ENCODE data around the gene ANGPTL8.

The ANGPTL8 gene, protein sequence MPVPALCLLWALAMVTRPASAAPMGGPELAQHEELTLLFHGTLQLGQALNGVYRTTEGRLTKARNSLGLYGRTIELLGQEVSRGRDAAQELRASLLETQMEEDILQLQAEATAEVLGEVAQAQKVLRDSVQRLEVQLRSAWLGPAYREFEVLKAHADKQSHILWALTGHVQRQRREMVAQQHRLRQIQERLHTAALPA

DNA sequence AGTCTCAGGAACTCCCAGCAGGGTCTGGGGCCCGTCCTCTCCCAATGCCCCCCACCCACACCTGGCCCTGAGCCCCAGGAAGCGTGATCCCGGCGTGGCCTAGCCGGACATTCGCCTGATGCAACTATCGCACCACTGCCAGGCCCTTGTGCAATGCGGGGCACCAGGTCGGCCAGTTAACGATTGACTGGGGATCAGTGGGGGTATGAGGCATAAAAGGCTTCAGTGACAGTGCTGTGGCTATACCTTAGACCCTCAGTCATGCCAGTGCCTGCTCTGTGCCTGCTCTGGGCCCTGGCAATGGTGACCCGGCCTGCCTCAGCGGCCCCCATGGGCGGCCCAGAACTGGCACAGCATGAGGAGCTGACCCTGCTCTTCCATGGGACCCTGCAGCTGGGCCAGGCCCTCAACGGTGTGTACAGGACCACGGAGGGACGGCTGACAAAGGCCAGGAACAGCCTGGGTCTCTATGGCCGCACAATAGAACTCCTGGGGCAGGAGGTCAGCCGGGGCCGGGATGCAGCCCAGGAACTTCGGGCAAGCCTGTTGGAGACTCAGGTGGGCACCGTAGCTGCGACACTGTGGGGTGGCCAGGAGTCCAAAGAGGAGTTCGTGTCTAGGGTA, at the start of gene ANGPTL8:
TSS of gene ANGPTL8 (plus strand) at position 243 of the 624 bp plus-strand sequence. CDS start at position 262, 19 bp downstream.
- no peak for DNase-seq

DNA sequence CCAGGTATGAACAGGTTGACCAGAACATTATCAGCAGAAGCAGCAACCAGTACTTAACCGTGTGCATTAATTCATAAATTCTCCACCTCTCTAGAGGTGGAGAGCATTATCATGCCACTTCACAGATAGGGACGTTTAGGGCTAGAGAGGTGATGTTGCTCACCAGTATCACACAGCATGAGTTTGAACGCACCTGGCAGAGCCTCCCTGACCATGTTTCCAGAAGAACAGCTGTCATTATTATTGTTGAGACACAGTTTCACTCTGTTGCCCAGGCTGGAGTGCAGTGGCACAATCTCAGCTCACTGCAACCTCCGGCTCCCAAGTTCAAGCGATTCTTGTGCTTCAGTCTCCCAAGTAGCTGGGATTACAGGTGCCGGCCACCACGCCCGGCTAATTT, 48.9 kb upstream of the ANGPTL8 start:
- no peak for DNase-seq

DNA sequence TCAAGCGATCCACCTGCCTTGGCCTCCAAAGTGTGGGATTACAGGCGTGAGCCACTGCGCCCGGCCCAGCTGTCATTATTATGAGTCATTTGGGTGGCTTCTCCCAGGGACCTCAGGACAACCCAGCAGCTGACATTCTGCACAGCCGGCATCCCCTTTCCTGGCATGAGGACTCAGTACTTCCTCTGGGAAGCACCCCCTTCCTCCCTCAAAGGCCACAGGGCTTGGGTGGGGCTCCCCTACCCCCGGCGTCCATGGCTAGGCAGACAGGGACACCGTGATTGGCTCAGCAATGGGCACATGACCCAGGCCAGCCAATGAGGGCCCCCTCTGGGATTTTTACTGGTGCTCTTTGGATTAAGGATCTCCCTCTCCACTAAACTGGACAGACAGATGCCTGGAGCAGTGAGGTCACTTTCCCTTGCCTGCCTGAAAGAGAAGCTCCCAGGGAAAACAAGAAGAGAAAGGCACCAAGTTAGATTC, 48.1 kb upstream of the ANGPTL8 start:
- DNase-seq, result peak; percentile 39

DNA sequence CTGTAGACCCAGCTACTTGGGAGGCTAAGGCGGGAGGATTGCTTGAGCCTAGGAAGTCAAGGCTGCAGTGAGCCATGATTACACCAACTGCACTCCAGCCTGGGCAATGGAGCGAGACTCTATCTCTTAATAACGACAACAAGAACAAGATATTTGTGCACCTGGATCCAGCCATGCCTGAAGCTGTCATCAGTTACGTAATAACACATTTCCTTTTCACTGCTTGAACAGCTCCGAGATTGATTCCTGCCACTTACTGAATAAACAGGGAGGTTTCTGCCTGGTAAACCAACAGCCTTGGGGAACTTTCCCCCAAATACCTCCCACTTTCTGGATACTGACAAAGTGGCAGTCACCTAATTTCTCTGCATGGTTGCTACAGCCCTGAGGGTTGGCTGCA, 47.5 kb upstream of the ANGPTL8 start:
- no peak for DNase-seq

DNA sequence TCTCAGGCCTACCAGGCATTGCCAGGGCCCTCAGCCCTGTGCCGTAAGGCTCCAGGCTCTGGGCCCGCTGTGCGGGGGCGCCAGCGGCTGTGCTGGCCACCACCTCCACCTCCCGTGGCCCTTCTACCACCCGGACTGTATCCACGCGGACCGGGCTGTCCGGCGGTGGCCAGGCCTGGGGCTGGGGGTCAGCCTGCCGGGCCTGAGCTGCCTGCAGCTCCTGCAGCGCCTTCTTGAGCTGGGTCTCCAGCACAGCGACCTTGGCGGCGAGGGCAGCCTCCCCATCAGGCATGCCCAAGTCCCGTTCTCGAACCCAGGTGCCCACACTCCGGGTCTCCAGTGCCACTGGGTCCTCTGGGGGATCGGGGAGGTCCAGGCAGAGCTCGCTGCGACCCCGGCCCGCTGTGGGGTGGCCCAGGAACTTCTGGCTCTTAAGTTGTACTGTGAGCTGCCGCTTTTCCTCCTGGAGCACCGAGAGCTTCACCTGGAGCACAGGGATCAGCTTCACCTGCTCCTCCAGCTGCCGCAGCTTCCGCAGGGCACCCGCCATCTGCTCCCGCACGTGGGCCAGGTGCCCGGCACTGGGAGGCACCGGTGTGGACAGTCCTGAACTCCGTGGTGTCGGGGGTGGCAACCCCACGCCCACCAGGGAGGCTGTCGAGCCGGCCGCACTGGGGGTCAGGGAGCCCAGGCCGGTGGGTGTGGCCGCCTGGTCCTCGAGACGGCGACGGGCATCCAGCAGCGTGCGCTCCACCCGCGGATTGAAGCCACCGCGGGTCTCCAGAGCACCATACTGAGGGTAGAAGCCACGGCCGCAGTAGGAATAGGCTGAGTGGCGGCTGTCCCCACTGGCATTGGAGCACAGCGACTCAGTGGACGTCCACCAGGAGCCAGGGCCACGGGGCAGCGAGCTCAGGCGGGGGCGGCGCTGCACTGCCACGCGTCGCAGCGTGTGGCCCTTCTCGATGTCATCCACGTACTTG, 46.2 kb upstream of the ANGPTL8 start:
- no peak for DNase-seq

DNA sequence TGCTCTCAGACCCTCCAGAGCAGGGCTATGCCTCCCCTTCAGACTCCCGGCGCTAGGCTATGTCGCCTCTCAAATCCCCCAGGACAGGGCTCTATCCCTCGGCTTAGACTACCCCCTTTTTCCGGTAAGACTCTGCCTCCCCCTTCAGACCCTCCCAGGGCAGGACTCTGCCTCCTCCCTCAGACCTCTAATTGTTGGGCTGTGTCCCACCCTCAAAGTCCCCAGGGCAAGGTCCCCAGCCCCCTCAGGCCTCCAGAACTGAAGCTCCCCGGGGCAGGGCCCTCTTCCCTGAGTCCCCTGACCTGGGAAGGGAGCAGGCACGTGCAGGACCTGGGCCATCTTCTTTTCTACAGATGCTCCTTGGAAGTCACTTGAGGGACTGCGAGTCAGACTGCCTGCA, 45.2 kb upstream of the ANGPTL8 start:
- DNase-seq, result no peak

DNA sequence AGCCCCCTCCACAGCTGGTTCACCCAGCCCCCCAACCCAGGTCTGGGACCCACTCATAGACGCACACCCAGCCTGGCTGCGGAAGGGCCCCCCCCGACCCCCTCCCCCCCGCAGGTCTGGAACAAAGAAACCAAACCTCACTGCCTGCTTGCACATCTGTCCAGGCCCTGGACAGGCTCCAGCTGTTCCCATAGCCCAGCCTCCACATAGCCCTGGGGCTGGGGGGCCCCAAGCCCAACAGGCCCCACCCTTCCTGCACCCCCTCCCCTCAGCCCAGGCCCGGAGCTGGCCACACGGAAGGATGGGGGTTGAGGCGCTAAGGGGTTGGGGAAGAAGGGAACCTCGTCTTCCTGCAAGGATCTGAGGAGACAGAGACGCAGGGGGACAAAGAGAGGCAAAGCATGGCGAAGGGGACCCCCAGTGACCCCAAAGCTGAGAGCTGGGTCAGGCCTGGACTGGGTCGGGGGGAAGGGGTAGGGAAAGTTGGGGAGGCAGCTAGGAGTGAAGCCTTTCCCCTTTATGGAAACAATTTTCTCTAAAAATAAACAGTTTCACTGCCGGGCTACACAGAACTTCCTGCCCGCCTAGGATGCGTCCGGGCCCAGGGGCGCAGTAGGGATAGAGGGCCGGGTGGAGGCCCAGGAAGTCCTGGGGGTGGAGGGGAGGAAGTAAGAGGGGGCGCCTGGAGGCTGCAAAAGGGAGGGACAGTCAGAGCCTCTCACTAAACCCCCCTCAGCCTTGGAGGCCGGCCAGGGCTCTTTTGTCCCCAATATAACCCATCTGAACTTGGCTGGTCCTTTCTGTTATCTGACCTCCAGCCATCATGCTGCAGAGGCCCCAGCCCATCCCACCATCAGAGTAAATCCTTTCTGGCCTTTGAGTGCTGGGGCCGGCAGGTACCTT, 44.5 kb upstream of the ANGPTL8 start:
- DNase-seq, result no peak

DNA sequence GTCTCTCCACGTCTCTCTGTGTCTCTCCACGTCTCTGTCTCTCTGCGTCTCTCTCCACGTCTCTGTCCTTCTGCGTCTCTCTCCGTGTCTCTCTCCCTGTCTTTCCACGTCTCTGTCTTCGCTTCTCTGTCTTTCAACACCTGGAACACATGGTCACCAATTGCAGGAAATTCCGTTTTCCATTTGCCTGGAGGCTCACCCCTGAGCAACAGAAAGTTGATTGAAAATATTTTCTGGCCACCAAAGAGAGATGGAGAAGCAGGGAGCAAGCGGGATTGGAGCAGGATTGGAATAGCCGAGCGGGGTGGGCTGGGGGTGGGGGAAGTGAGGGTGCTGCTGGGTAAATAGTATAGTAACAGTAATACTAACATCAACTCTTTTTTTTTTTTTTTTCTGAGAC, 43.7 kb upstream of the ANGPTL8 start:
- no peak for DNase-seq

DNA sequence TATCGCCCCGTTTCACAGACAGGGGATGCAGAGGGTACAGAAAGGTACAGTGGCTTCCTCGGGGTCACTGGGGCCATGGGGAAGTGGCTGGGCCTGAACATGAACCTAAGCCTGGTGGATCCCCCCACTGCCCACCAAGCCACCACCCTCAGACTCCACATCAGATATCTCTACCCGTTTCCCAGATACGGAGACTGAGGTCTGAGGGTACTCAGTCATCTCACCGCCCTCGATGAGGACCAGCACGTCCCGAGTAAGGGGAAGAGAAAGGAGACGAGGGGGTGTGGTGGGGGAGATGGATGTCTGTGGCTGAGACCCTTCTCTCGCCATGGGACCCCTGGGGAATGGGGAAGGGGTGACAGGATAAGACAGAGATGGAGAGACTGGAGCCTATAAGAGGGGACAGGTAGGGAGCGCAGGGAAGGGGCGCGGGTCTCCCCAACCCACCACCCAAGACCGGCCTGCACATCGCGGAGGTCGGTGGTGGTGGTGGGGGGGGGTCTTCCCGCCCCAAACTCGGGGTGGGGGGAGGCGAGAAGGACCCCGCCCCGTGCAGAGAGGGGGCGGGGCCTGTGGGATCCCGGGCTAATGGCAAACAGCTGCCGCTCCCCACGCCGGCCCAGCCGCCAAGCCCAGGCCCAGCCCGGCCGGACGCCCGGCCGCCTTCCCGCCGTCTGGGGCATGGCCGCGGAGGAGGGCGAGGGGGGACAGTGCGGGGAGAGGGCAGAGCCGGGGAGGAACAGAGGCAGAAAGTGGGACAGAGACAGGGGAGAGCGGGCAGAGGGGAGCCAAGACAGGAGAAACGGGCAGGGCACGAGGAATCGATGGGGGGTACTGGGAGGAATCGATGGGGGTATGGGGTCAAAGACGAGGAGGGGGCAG, 42.8 kb upstream of the ANGPTL8 start:
- DNase-seq, result peak; percentile 63

DNA sequence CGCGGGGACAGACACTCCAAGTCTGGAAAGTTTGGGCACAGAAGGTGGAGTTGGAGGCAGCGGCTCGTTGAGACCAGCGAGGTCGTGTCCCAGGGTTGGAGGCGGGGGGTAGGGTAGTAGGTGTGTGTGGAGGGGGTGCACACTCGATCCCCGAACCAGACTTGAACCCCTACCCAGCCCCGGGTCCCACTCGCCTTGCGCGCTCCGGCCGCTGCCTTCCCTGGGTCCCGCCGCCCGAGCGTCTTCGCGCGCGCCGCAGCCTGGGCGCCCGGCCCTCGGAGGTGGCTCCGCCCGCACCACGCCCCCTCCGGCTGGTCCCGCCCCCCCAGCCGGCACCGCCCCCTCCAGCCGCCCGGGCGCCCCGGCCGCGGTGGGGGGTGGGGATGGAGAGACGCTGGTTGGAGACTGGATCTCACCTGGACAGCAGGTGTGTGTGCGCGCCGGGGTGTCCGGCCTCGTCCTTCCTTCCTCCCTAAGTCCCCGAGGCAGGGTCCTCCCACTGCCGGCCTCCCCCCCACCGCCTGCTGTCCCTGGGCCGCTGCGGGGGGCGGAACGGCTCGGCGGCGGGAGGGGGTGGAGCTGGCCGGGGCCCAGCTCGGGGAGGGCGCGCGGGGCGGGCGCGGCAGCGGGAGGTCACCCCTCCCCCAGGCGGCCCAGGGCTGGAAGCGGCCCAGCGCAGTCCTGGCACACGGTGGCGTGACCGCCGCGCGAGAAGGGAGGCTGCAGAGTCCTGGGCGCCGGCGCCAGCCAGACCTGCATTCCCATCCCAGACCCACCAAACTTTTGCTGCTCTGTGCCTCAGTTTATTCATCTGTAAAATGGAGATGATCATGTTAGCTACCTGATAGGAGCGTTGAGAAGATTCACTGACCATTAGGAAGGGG, 41.9 kb upstream of the ANGPTL8 start, which contains the start of gene KANK2:
TSS of gene KANK2 (minus strand) at position 255 of the 884 bp plus-strand sequence. CDS start 3,034 bp downstream, outside the sequence.
- DNase-seq, result peak; percentile 97

DNA sequence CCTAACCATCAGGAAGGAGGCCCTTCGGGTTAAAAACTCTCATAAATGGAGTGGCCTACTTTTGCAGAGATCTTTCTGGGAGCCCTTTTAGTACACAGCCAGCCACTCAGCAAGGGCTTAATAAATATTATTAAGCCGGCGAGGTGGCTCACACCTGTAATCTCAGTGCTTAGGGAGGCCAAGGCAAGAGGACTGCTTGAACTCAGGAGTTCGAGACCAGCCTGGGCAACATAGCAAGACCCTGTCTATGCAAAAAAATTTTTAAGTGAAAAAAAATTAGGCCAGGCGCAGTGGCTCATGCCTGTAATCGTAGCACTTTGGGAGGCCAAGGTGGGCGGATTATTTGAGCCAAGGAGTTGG, 41.3 kb upstream of the ANGPTL8 start:
- DNase-seq, result no peak

DNA sequence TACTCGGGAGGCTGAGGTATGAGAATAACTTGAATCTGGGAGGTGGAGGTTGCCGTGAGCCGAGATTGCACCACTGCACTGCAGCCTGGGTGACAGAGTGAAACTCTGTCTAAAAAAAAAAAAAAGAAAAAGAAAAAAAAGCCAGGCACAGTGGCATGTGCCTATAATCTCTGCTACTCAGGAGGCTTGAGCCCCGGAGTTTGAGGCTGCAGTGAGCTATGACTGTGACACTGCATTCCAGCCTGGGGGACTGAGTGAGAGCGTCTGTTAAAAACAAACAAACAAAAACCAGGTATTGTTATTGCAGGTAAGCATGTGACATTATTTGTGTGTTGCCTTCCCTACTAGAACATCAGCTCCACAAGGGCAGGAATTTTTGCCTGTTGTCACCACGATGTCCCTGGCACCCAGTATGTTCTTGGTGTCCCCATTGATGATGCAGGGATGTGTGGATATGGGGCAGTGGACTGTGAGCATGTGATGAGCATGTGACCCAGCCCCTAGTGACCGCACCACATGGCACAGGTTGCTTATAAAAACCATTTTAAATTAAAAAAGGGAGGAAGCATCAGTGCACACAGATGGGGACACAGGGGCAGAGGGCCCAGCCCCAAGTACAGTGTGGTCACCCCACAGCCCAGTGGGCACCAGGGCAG, 40.5 kb upstream of the ANGPTL8 start:
- DNase-seq, result no peak

DNA sequence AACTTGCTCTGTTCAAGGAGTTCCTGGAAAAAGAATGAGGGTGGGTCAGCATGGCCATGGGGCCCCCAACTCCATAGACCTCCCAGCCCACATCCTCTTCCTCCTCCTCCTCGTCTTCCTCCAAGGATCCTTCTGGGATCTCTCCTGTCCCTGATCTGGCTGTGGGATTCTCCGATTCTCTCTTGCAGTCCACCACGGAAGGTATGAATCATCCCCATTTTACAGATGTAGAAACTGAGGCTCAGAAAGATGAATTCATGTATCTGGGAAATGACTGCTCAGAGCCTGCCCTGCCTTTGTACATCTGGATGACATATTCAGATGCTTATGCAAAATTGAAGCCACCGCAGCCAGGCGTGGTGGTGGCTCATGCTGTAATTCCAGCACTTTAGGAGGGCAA, 39.9 kb upstream of the ANGPTL8 start:
- DNase-seq, result no peak

DNA sequence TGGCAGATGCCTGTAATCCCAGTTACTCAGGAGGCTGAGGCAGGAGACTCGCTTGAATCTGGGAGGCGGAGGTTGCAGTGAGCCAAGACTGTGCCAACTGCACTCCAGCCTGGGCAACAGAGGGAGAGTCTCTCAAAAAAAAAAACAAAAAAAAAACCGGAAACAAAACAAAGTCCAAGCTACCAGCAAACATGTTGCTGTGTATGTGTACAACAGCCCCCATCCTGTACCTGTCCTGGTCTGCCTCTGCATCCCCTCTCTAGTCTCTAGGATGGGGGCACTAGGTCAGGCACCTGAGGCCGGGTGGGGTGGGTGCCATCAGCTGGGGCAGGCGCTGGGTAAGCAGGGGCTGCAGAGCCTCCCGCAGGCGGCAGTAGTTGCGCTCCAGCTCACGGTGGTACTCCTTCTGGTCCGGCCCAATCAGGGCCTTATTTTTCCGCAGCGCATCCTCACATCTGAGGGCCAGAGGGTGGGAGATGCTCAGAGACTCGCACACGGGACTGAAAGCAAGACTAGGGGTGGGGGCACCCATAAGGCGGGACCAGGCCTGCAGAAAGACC, 39.3 kb upstream of the ANGPTL8 start:
- no peak for DNase-seq

DNA sequence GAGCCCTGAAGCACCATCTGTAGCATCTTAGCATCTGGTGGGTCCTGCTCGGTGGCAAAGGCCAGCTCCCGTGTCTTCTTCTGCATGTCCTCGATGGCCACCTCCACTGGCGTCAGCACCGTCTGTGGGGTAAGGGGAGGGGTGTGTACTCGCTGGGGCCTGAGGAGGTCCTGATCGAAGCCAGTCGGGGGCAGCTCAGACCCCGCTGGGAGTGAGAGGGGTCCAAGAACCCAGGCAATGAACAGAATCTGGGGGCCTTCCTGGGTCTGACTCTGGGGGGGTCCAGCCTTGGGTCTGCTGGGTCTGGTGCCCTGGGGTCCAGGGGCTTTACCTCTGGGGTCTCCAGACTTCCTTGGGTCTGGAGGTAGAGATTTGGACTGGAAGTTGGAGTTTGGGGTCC, 38.5 kb upstream of the ANGPTL8 start:
- no peak for DNase-seq

DNA sequence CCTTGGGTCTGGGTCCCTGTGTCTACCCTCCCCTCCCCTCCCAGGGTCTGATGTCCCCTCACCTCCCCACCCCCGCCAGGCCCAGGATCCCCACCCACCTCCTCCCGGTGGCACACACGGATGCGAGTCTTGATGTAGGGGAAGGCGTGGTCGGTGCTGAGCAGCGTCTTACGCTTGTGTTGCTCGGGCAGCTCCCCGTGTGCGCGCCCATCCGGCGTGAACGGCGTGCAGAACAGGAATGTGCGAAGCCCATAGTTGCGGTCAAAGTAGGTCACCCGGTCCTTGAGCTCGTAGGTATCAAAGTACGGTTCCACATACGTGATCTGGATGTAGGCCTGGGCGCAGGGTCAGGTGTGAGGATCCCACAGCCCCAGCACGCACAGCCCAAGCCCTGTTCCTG, 37.6 kb upstream of the ANGPTL8 start:
- DNase-seq, result no peak

DNA sequence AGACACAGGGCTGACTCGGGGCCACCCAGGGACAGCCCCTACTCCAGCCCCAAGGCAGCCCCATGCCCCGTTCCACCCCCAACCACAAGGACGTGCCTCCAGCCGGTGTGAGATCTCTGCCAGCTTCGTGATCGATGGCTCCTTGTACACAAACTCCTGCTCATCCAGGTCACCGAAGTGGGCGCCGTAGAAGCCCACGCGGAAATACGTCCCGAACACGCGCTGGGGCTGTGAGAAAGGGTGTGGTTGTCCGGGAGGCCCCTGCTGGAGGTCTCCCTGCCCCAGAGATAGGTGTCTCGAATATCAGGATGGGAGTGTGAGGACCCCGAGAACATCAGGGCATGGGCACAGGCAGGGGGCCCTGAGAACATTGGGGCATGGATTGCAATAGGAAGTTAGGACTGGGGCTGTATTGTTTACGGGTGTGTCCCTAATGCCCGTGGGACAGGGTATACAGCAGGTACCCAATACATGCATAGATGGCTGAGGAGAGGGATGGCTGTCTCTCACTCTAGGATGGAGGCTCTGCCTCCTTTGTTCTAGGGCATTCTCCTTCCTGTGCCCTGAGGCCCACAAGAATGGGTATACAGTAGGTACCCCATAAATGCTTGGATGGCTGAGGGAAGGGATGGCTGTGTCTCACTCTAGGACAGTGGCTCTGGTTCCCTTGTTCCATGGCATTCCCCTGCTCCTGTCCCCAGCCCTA, 36.8 kb upstream of the ANGPTL8 start:
- no peak for DNase-seq

DNA sequence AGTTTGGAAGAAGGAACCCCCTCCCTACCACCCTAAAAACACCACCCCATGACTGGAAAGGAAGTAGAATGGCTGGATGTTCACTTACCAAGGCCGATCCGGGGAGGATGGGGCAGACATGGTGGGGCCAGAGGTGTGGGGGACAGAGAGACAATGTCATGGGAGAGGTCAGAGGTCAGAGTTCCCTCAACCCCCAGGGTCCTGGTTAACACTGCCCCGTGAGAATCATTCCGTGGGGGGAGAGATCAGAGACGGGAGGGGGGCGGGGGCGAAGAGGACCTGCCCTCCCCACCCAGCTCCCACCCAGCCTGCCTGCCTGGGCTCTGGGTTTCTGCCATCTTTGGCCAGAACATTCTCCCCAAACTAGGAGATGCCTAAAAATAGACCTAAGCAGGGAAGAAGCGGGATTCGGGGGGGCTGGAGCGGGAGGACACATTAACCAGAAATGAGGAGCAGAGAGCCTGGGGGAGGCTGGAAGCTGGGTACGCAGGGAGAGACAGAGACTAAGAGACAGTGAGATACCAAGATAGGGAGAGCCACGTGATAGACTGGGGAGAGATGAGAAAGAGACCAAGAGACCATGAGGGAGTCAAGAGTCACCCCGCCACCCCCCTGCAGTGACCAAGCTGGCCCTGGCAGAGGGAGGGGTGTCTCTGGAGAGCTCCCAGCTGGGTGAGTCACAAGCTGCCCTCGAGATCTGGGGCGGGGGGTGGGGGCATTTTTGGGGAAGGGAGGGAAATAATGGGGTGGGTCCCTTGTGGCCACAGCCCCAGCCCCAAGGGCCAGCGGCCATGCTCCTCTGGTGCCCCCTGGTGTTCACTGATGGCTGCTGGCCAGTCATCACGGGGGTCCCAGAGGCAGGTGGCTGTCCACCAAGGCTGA, 36.0 kb upstream of the ANGPTL8 start:
- peak; percentile 45 for DNase-seq

Measured in DMS53 (cell line).